ENCODE measurements around the gene TPK1. TPM values are rescaled to one million over a fixed set of nuclear protein-coding genes. Genes with fewer than 3 reads are reported as not detected.

The TPK1 gene
- total and polyA plus RNA-seq, 12 donors = 2.9 to 10.8 (median 6.4) TPM

- Histone ChIP-seq H3K36me3 (no peaks in the 10 kb centered on the region), H3K4me3 (no peak overlapping the region), H3K27me3 (peaks cover 0 to 14% (median 0%) of the 10 kb centered on the region in 7 donors), H3K27ac (no peak overlapping the region), H3K4me1 (peaks cover 0 to 5% (median 0%) of the 10 kb centered on the region in 9 donors), H3K9me3 (no peaks in the 10 kb centered on the region)
- 94 to 97% methylated on average over 11 of the region's 11 CpGs for WGBS, 2 donors
- DNase-seq (no peak), ATAC-seq (no peak)
- intact Hi-C loops (cut with DNase I) = no loop called here
- no peak for TF ChIP-seq CTCF (IDR thresholded peaks at IDR 0.05)
Observed at GRCh38 chr7:144403102-144403501, 432.8 kb downstream of the TPK1 start.

All from heart right ventricle (tissue), 16 donors.